NOMO-1 treated with dmso at 0.1 percent for 144 hours (cell line): Measurements from ENCODE around the gene CLEC16A.
A peak's percentile ranks its signal among the peaks of the same experiment; 100 is the strongest.

Source experiments
- DNase-seq: peaks from one replicate; lab custom pipeline; 2025; ENCODE audit not compliant: unreplicated experiment; lab: John Stamatoyannopoulos, UW

Gene CLEC16A

DNA sequence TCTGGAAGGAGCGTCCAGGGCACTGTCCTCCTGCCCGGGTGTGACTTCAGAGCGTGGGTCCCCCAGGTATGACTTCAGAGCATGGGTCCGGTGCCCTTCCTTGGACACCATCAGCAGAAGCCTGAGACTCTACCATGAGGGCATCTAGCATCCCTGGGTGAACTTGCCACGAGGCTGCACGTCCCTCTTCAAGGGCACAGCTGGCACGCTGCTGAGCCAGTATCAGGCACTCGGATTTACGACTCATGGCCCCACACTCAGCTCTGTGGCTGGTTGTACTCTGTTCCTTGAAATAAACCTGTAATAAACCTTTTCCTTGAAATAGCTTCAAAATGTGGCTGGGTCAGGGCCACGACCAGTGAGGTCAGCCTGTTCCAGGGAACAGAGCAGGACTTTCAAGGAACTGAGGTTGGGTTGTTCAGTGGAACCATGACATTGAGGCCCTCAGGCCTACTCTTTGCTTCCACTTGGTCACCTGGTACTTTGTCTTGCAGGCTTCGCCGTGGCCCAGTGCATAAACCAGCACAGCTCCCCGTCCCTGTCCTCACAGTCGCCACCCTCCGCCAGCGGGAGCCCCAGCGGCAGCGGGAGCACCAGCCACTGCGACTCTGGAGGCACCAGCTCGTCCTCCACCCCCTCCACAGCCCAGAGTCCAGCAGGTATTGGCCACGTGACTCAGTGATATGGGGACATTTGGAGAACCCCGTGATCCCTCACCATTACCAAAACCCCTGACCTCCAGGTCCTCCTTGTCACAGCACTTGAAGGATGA is 221.7 kb downstream of the CLEC16A start:
- DNase-seq = no peak

DNA sequence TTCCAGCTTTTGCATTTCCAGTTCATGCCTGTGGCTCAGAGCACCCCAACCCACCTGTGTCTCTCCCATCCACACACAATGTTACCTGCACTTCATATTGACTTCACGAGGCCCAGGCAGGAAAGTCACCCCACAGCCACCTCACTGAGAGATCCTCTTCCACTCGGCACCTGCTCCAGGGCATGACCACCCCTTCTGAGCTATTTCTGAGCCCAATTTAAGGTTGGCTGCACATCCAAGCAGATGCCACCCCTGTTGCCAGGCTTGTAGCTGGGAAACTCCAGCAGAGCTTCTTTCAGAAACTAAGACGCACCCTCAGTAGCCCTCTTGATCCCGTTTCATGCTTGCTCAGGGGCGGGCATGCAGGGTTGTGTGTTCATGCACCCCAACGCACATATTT is 223.2 kb downstream of the CLEC16A start:
- DNase-seq = no peak

DNA sequence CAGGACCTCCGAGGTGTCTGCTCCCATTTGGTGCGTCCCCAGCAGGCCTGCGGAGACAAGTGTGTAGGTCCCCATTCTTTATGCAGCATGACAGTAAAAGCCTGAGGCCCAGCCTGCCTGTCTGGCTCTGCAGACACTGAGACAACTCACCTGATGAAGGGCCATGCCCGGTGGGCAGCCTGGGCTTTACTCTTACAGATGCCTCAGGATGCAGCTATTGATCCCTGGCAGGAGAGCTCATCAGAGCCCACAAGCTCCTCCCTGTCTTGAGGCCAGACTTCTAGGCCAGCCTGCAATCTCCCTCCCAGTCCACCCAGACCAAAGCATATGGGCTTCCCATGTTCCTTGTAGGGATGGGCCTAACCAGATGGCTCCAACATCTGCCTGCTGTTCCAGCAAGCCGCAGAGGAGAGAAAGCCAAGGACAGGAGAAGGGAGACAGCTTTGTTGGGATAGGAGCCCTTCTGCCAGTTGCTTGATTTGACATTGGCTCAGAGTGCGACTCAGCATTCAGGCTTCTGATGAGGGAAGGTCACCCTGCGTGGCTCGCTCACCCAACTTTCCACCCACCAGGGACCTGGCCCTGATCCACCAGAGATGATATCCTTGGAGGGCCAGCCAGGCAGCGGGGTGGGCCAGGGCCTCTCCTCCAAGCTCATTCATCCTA is 224.2 kb downstream of the CLEC16A start:
- DNase-seq = no peak

GRCh38 chr16:11169641-11170040 is 225.3 kb downstream of the CLEC16A start:
- DNase-seq = no peak

DNA sequence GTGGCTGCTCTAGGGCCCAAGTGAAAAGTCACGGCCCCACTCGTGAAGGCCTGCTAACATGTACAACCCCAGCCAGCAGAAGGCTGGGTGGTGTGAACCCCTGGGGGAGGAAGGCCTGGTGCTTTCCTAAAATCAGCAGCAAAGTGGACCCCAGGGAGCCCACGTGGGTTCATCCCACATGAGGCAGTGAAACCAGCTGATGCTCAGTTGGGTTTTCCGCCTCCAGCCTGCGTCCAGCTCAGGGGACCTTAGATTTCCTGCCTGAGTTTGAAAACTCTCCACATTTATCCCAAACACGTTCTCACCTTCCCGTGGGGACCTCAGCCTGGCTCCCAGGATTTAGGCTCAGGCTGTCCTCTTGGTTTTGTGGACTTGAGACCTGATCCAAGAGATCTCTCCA is 225.8 kb downstream of the CLEC16A start:
- DNase-seq = no peak

GRCh38 chr16:11170696-11171447 is 226.5 kb downstream of the CLEC16A start:
- no peak for DNase-seq

GRCh38 chr16:11171448-11171709 is 227.0 kb downstream of the CLEC16A start:
- DNase-seq = no peak

GRCh38 chr16:11171757-11172299 is 227.5 kb downstream of the CLEC16A start:
- no peak for DNase-seq

DNA sequence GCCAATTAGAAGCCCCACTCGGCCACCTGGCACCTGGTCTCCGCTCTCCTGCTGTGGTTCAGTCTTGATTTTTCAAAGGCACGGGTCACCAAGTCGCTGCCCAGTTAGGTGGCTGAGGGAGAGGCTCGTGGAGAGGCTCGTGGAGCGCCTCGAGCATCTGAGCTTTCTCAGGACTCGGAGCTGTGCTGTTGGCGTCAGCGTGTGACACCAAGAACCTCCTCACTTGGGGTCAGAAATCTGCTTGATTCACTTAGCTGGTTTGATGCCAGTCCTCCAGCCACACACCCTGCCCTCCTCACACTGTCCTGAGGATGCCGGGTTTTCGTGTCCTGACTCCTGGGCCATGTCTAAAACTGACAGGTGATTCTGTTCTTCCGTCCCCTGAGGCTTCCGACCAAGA is 229.1 kb downstream of the CLEC16A start:
- no peak for DNase-seq

DNA sequence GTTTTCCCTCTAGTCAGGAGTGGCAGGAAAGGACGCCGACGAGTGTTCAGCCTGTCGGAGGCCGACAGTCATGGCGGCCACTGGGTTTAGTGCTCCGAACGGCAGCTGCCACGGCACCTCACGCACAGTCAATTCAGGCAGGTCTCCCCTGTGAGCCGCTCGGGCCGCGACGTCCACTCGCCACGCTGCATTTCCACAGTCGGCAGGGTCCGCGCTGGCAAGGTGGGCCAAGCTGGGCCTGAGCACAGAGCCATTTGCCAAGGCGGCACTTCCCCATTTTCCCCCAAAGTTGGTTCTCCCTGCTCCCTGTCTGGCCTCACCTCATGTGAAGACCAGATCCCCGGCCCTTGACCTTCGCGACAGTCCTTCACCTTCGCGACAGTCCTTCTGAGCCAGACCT is 229.8 kb downstream of the CLEC16A start:
- DNase-seq = no peak

- DNase-seq = no peak
Measured at GRCh38 chr16:11175106-11175786, 230.9 kb downstream of the CLEC16A start.

GRCh38 chr16:11175787-11176341 is 231.5 kb downstream of the CLEC16A start:
- DNase-seq = no peak

- no peak for DNase-seq
Measured at GRCh38 chr16:11177578-11178160, 233.3 kb downstream of the CLEC16A start.

DNA sequence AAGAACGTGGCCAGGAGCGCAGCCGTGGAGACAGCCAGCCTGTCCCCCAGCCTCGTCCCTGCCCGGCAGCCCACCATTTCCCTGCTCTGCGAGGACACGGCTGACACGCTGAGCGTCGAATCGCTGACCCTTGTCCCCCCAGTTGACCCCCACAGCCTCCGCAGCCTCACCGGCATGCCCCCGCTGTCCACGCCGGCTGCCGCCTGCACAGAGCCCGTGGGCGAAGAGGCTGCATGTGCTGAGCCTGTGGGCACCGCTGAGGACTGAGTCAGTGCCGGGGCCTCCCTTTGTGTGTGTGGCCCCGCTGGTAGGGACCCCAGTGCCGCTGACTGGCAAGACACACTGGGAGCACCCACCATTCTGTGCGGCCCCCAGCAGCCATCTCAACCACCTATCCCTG is 234.1 kb downstream of the CLEC16A start:
- no peak for DNase-seq

DNA sequence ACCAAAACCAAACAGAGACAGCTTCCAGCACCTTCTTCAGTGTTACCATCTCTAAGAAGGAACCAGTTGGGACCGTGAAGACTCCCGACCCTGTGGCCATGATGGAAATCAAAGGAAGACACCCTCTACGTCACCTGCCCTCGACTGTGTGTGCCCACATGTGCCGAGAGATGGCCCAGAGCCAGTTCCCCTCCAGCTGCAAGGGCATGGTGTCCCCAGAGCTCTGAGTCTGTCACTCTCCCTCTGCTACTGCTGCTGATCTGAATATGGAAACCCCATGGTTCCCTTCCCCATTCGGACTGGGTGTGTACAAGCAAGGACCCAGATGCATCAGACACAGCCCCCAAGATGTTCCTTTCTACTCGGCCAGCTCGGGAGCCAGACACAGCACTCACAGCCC is 235.2 kb downstream of the CLEC16A start:
- no peak for DNase-seq

DNA sequence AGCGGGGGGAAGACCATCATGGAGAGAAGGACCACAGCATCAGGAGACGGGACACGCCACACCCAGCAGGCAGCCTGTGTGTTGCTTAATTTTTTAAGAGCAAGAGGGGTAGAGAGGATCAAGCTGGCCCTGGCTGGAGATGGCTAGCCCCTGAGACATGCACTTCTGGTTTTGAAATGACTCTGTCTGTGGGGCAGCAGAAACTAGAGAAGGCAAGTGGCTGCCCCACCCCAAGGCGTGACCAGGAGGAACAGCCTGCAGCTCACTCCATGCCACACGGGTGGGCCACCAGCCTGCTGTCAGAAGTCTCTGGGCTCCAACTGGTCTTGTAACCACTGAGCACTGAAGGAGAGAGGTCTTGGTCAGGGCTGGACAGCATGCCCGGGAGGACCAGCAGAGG is 236.1 kb downstream of the CLEC16A start:
- no peak for DNase-seq

DNA sequence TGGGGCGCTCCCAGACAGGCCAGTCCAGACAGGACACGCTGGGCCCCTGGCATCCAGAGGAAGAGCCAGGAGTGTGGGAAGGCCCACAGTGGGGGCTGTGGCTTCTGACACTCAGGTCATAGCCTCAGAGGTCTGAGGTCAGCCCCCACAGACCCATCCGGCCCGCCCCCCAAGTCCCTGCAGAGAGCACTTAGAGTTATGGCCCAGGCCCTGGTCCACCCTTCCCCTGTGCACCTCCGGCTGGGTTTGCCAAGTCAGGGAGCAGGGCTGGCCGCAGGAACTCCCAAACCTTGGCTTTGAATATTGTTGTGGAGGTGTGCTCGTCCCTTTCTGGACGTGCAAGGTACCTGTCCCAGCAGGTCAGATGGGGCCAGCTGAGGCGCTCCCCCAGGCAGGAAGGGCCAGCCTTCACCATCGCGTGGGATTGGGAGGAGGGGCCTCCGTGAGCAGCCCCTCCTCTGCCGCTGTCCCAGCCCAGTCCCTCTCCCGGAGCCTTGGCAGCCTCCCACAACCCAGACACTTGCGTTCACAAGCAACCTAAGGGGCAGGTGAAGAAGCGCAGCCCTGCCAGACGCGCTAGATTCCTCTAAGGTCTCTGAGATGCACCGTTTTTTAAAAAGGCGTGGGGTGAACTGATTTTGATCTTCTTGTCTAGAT is 237.0 kb downstream of the CLEC16A start:
- DNase-seq = no peak

- peak; percentile 56 for DNase-seq
Measured at GRCh38 chr16:11181899-11182279, 237.5 kb downstream of the CLEC16A start.

- no peak for DNase-seq
Measured at GRCh38 chr16:11182411-11182810, 238.0 kb downstream of the CLEC16A start.
